GM23338 (cell line): ENCODE data around the gene CAPN10.

Experiments used
- CREB1 ChIP-seq: fragments of 250-450 bp; sonication (Bioruptor Pico); IDR thresholded peaks from 2 replicates; pipeline ENCODE4 v1.5.0; 2020; ENCODE audit warnings: low read depth, mild to moderate bottlenecking, moderate library complexity
- EZH2 ChIP-seq: fragments of 200-600 bp; sonication (generic); IDR thresholded peaks from one replicate; pipeline ENCODE4 v1.8.0; 2017; ENCODE audit warnings: antibody characterized with exemption, mild to moderate bottlenecking, low read depth; ENCODE audit not compliant: unreplicated experiment
- EZH2phosphoT487 ChIP-seq: fragments of 200-600 bp; sonication (generic); IDR thresholded peaks from one replicate; pipeline ENCODE4 v1.8.1; 2018; ENCODE audit warnings: antibody characterized with exemption; ENCODE audit not compliant: unreplicated experiment
- JUNB ChIP-seq: IDR thresholded peaks from one replicate; pipeline ENCODE4 v1.6.1; 2016; ENCODE audit warnings: antibody characterized with exemption; ENCODE audit not compliant: unreplicated experiment
- NANOG ChIP-seq: IDR thresholded peaks from 2 replicates; pipeline ENCODE4 v1.6.1; 2016; ENCODE audit warnings: antibody characterized with exemption, borderline replicate concordance
- POLR2AphosphoS5 ChIP-seq: IDR thresholded peaks from 2 replicates; pipeline ENCODE4 v1.6.1; 2016; ENCODE audit warnings: antibody characterized with exemption, low read depth
- TF ChIP-seq, protein P1 (sequence below), 2 experiments: fragments of 200-600 bp in 1 of 2; sonication (generic) in 1 of 2; conservative IDR thresholded peaks; 2 replicates each; pipeline versions ENCODE4 v1.5.1 to v1.6.1; 2016 to 2017; ENCODE audit warnings: antibody characterized with exemption in 2 of 2, low read depth in 2 of 2, mild to moderate bottlenecking in 2 of 2, moderate library complexity in 1 of 2
- TF ChIP-seq, protein P2 (sequence below): IDR thresholded peaks from one replicate; pipeline ENCODE4 v1.6.1; 2018; ENCODE audit warnings: antibody characterized with exemption; ENCODE audit not compliant: unreplicated experiment
- TF ChIP-seq, protein P3 (sequence below): IDR thresholded peaks from 2 replicates; pipeline ENCODE4 v1.6.1; 2016; ENCODE audit warnings: antibody characterized with exemption

DNA sequence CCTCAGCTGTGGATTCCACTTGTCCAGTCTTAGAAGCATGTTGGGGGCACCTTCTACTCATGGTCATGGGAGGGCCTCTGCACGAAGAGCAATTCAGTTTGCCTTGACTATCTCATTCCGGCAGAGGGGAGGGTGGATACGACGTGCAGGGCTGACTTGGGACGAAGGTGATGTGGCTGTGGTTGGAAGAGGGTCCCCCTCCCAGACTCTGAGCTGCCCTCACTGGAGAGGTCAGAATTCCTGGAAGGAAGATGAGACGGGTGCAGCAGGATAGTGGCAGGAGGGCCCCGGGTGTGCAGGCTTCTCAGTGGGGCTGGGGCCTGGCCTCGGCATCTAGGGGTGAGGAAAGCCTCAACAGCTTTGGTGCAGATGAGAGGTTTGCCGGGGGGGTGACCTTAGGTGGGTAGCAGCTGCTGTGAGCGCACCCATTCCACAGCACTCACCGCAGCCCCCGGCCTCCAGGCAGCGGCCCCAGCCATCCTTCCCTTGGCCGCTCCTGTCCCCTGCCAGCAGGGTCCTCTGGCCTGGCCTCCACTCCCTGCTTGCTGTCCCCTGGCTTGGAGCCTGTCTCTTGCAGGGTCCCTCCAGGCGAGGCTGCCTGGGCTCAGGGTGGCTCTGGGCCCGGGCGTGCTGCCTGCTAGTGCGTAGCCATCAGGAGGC, 15.1 kb upstream of the CAPN10 start:
- TF ChIP-seq EZH2phosphoT487 (no peak), EZH2 (no peak), POLR2AphosphoS5 (no peak), NANOG (no peak), JUNB (no peak), CREB1 (CRISPR knock-in tag) (no peak)
- TF ChIP-seq, protein P1, sequence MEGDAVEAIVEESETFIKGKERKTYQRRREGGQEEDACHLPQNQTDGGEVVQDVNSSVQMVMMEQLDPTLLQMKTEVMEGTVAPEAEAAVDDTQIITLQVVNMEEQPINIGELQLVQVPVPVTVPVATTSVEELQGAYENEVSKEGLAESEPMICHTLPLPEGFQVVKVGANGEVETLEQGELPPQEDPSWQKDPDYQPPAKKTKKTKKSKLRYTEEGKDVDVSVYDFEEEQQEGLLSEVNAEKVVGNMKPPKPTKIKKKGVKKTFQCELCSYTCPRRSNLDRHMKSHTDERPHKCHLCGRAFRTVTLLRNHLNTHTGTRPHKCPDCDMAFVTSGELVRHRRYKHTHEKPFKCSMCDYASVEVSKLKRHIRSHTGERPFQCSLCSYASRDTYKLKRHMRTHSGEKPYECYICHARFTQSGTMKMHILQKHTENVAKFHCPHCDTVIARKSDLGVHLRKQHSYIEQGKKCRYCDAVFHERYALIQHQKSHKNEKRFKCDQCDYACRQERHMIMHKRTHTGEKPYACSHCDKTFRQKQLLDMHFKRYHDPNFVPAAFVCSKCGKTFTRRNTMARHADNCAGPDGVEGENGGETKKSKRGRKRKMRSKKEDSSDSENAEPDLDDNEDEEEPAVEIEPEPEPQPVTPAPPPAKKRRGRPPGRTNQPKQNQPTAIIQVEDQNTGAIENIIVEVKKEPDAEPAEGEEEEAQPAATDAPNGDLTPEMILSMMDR (conservative IDR thresholded peaks at IDR 0.05; ENCODE audit: low read depth in 2 of 2), result no peak
- TF ChIP-seq, protein P2, sequence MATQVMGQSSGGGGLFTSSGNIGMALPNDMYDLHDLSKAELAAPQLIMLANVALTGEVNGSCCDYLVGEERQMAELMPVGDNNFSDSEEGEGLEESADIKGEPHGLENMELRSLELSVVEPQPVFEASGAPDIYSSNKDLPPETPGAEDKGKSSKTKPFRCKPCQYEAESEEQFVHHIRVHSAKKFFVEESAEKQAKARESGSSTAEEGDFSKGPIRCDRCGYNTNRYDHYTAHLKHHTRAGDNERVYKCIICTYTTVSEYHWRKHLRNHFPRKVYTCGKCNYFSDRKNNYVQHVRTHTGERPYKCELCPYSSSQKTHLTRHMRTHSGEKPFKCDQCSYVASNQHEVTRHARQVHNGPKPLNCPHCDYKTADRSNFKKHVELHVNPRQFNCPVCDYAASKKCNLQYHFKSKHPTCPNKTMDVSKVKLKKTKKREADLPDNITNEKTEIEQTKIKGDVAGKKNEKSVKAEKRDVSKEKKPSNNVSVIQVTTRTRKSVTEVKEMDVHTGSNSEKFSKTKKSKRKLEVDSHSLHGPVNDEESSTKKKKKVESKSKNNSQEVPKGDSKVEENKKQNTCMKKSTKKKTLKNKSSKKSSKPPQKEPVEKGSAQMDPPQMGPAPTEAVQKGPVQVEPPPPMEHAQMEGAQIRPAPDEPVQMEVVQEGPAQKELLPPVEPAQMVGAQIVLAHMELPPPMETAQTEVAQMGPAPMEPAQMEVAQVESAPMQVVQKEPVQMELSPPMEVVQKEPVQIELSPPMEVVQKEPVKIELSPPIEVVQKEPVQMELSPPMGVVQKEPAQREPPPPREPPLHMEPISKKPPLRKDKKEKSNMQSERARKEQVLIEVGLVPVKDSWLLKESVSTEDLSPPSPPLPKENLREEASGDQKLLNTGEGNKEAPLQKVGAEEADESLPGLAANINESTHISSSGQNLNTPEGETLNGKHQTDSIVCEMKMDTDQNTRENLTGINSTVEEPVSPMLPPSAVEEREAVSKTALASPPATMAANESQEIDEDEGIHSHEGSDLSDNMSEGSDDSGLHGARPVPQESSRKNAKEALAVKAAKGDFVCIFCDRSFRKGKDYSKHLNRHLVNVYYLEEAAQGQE, result no peak
- TF ChIP-seq, protein P3, sequence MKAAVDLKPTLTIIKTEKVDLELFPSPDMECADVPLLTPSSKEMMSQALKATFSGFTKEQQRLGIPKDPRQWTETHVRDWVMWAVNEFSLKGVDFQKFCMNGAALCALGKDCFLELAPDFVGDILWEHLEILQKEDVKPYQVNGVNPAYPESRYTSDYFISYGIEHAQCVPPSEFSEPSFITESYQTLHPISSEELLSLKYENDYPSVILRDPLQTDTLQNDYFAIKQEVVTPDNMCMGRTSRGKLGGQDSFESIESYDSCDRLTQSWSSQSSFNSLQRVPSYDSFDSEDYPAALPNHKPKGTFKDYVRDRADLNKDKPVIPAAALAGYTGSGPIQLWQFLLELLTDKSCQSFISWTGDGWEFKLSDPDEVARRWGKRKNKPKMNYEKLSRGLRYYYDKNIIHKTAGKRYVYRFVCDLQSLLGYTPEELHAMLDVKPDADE, result no peak
